ENCODE data around the gene HLA-DRB1.
"Not testable (repeated sequence)": the region's sequence is repeated elsewhere in the genome, so short reads cannot be mapped to it uniquely, and the experiment has no call there.

Gene HLA-DRB1

DNA sequence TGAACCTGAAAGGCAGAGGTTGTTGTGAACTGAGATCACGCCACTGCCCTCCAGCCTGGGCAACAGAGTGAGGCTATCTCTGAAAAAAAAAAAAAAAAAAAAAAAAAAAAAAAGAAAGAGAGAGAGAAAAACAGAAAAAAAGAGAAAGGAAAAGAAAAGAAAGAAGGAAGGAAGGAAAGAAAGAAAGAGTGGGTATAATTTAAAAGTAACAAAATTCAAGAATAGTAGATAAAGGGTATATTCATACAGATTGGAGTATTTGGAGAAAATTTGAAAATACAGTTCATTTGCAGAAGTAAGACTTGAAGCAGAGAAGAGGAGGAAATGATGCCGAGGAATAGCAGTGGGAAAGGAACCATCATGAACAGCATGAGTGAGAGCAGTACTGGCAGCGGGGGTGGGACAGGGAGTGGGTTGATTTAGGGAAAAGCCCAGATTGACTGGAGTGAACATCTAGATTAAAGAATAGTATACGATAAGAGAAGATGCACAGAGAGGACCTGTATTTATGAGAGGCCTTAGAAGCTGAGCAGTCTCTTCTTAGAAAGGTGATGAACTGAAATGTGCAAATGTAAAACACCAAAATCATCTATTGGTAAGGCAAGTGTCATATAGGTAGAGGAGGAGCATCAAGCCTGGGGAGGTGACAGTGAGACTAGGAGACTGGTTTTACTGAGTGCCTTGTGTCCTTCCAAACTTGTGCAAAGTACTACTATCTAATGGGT lies 17.8 kb upstream of the HLA-DRB1 start:
- Histone ChIP-seq H3K4me1 (ENCODE audit: control insufficient read depth, insufficient read depth, low read length) (peaks cover 5% of the 10 kb centered on the region), H3K4me3 (ENCODE audit: low read depth, low read length) (no peak overlapping the region), H3K9me3 (ENCODE audit: control insufficient read depth, insufficient read depth, low read length) (no peaks in the 10 kb centered on the region), H3K36me3 (ENCODE audit: control insufficient read depth, insufficient read depth, low read length) (no peaks in the 10 kb centered on the region), H3K27me3 (ENCODE audit: control insufficient read depth, insufficient read depth, low read length) (no peaks in the 10 kb centered on the region), H3K9ac (ENCODE audit: low read depth, low read length) (no peak overlapping the region)

DNA sequence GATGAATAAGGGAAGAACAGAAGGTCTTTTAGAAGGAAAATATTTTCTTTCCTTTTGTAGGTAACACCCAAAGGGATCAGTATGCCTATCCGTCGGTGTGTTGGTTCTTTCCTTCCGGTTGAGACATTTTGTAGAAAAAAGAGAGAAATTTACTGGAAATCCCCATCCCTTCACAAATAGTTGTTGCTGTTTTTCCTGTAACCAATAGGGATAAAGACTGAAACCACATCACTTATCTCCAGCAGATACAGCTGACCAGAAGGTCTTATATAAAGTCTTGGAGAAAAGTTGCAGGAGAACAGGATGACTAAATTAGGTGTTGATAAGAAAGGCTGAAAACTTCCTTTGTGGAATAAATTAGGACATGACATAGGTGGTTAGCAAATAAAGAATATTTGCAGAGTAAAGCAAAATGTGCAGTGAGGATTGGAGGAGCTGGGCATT lies 14.8 kb upstream of the HLA-DRB1 start:
- no peaks in the 10 kb centered on the region for H3K9me3 ChIP-seq (ENCODE audit: control insufficient read depth, insufficient read depth, low read length)
- no peak overlapping the region for H3K9ac ChIP-seq (ENCODE audit: low read depth, low read length)
- peaks cover 2% of the 10 kb centered on the region for H3K4me1 ChIP-seq (ENCODE audit: control insufficient read depth, insufficient read depth, low read length)
- no peak overlapping the region for H3K4me3 ChIP-seq (ENCODE audit: low read depth, low read length)
- no peaks in the 10 kb centered on the region for H3K27me3 ChIP-seq (ENCODE audit: control insufficient read depth, insufficient read depth, low read length)
- no peaks in the 10 kb centered on the region for H3K36me3 ChIP-seq (ENCODE audit: control insufficient read depth, insufficient read depth, low read length)

DNA sequence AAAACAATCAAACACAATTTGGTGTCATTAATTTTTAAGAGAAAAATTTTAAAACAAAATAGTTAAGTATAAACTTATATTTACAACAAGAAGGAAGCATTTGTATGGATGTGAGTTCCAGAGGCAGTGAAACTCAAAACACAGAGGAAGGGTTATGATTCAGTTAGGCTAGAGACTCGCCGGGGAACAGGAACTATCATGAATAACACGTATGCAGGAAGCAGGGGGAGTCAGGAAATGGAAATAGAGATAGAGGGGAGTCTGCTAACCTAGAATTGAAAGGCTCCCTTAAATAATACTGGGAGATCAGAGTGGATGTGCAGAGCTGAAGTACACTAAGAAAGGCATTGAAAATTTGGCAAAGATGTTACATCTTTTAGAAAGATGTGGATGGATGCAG lies 14.2 kb upstream of the HLA-DRB1 start:
- no peak overlapping the region for H3K4me3 ChIP-seq (ENCODE audit: low read depth, low read length)
- H3K4me1 ChIP-seq (ENCODE audit: control insufficient read depth, insufficient read depth, low read length): no peaks in the 10 kb centered on the region
- no peaks in the 10 kb centered on the region for H3K36me3 ChIP-seq (ENCODE audit: control insufficient read depth, insufficient read depth, low read length)
- no peak overlapping the region for H3K9ac ChIP-seq (ENCODE audit: low read depth, low read length)
- no peaks in the 10 kb centered on the region for H3K27me3 ChIP-seq (ENCODE audit: control insufficient read depth, insufficient read depth, low read length)
- H3K9me3 ChIP-seq (ENCODE audit: control insufficient read depth, insufficient read depth, low read length): no peaks in the 10 kb centered on the region

DNA sequence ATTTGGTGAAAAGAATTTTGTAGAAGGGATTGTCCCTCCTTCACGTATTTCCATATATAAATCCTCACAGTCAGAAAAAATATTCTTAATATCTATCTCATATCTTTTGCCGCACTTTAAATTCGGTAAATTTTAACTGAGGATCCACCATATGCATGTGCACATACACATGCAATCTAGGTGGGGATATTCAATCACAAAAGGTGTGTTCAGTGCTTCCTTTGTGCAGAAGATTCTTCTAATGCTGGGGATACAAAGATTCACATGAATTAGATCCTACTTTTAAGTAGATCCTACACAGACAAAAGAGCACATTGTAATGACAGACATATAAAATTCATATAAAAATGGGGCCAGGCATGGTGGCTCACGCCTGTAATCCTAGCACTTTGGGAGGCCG lies 13.6 kb upstream of the HLA-DRB1 start:
- Histone ChIP-seq H3K4me3 (ENCODE audit: low read depth, low read length) (no peak overlapping the region), H3K27me3 (ENCODE audit: control insufficient read depth, insufficient read depth, low read length) (no peaks in the 10 kb centered on the region), H3K9ac (ENCODE audit: low read depth, low read length) (no peak overlapping the region), H3K9me3 (ENCODE audit: control insufficient read depth, insufficient read depth, low read length) (no peaks in the 10 kb centered on the region), H3K36me3 (ENCODE audit: control insufficient read depth, insufficient read depth, low read length) (no peaks in the 10 kb centered on the region), H3K4me1 (ENCODE audit: control insufficient read depth, insufficient read depth, low read length) (no peaks in the 10 kb centered on the region)

DNA sequence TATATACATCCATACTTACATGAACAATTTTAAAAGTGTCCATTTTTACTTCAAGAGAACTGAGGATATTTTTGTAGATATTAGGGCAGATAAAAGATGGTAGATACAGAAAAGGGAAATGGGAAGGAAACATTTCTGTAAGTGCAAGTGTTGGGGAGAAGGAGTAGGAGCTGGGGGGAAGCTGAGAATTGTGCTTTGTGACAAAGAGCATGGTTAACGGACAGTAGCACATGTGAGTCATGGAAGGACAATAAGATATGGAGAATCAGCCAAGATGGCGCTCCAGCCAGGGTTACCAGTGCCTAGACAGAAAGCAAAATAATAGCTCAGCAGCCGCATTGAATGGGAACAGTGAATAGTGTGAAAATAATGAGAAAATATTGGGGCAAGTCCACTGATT lies 12.7 kb upstream of the HLA-DRB1 start:
- Histone ChIP-seq H3K9ac (ENCODE audit: low read depth, low read length) (no peak overlapping the region), H3K9me3 (ENCODE audit: control insufficient read depth, insufficient read depth, low read length) (no peaks in the 10 kb centered on the region), H3K27me3 (ENCODE audit: control insufficient read depth, insufficient read depth, low read length) (no peaks in the 10 kb centered on the region), H3K36me3 (ENCODE audit: control insufficient read depth, insufficient read depth, low read length) (no peaks in the 10 kb centered on the region), H3K4me1 (ENCODE audit: control insufficient read depth, insufficient read depth, low read length) (no peaks in the 10 kb centered on the region), H3K4me3 (ENCODE audit: low read depth, low read length) (no peak overlapping the region)

DNA sequence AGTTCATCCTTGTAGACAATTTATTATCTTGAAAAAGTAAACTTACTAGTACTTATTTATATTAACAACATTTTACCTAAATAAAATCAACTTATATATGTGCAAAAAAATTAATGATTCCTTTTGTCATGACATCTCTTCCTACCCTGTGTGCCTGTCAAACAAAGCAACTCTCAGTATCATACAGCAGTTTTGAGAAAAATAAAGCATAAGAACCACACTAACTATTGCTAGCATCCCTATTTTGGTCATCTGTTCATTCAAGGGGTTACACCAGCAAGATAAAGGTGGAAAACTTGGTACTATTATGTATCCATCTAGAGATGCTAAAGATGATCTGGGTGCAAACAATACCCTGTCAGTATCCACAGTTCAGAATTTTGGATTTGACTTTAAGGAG lies 7.4 kb upstream of the HLA-DRB1 start:
- Histone ChIP-seq H3K4me3 (ENCODE audit: low read depth, low read length) (no peak overlapping the region), H3K27me3 (ENCODE audit: control insufficient read depth, insufficient read depth, low read length) (no peaks in the 10 kb centered on the region), H3K9ac (ENCODE audit: low read depth, low read length) (no peak overlapping the region), H3K9me3 (ENCODE audit: control insufficient read depth, insufficient read depth, low read length) (no peaks in the 10 kb centered on the region), H3K36me3 (ENCODE audit: control insufficient read depth, insufficient read depth, low read length) (no peaks in the 10 kb centered on the region), H3K4me1 (ENCODE audit: control insufficient read depth, insufficient read depth, low read length) (no peaks in the 10 kb centered on the region)

DNA sequence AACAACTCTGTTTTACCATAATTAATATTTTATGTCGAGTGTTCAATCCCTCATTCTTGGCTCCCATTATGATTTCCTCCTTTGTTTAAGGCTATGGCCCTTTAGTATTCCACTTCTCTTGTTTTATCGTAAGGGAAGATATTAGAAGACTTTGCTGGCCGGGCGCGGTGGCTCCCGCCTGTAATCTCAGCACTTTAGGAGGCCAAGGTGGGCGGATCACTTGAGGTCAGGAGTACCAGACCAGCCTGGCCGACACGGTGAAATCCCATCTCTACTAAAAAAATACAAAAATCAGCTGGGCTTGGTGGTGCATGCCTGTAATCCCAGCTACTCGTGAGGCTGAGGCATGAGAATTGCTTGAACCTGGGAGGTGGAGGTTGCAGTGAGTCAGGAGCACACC lies 1.1 kb upstream of the HLA-DRB1 start:
- H3K9ac ChIP-seq (ENCODE audit: low read depth, low read length); H3K4me1 ChIP-seq (ENCODE audit: control insufficient read depth, insufficient read depth, low read length); H3K36me3 ChIP-seq (ENCODE audit: control insufficient read depth, insufficient read depth, low read length); H3K4me3 ChIP-seq (ENCODE audit: low read depth, low read length); H3K27me3 ChIP-seq (ENCODE audit: control insufficient read depth, insufficient read depth, low read length); H3K9me3 ChIP-seq (ENCODE audit: control insufficient read depth, insufficient read depth, low read length): not testable (repeated sequence)

DNA sequence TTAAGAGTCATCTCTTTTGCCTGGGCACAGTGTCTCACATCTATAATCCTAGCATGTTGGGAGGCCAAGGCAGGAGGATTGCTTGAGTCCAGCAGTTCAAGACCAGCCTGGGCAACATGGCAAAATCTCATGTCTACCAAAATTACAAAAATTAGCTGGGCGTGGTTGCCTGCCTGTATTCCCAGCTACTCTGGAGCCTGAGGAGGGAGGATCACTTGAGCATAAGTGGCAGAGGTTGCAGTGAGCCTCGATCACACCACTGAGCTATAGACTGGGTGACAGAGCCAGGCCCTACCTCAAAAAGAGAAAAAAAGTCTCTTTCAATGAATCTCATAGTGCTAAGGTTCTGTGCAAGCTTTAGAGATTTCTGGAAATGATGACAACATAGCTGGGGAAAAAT lies 1.5 kb downstream of the HLA-DRB1 start:
- Histone ChIP-seq H3K27me3 (ENCODE audit: control insufficient read depth, insufficient read depth, low read length) (peaks cover 6% of the 10 kb centered on the region), H3K4me3 (ENCODE audit: low read depth, low read length) (no peak overlapping the region), H3K36me3 (ENCODE audit: control insufficient read depth, insufficient read depth, low read length) (no peaks in the 10 kb centered on the region), H3K9me3 (ENCODE audit: control insufficient read depth, insufficient read depth, low read length) (no peaks in the 10 kb centered on the region), H3K4me1 (ENCODE audit: control insufficient read depth, insufficient read depth, low read length) (no peaks in the 10 kb centered on the region), H3K9ac (ENCODE audit: low read depth, low read length) (no peak overlapping the region)

DNA sequence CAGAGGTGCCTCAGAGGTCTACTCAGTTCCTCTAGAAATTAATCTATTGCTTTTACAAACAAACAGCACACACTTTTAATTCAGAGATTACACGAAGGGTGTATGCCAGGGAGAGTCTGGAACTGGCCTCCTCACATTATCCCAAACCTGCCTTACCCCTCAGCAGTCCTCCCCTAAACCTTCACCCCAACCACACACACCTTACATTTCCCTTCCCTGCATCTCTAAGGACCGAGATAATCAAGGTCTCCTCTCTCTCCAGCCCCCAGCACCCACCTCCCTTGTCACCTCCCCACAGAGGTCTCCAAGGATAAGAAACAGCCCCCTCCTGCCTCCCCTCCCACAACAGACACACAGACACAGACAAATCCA lies 6.1 kb downstream of the HLA-DRB1 start:
- Histone ChIP-seq H3K36me3 (ENCODE audit: control insufficient read depth, insufficient read depth, low read length) (no peaks in the 10 kb centered on the region), H3K4me1 (ENCODE audit: control insufficient read depth, insufficient read depth, low read length) (no peaks in the 10 kb centered on the region), H3K4me3 (ENCODE audit: low read depth, low read length) (peak overlapping the region; percentile 58), H3K9ac (ENCODE audit: low read depth, low read length) (no peak overlapping the region), H3K27me3 (ENCODE audit: control insufficient read depth, insufficient read depth, low read length) (peaks cover 6% of the 10 kb centered on the region), H3K9me3 (ENCODE audit: control insufficient read depth, insufficient read depth, low read length) (no peaks in the 10 kb centered on the region)

DNA sequence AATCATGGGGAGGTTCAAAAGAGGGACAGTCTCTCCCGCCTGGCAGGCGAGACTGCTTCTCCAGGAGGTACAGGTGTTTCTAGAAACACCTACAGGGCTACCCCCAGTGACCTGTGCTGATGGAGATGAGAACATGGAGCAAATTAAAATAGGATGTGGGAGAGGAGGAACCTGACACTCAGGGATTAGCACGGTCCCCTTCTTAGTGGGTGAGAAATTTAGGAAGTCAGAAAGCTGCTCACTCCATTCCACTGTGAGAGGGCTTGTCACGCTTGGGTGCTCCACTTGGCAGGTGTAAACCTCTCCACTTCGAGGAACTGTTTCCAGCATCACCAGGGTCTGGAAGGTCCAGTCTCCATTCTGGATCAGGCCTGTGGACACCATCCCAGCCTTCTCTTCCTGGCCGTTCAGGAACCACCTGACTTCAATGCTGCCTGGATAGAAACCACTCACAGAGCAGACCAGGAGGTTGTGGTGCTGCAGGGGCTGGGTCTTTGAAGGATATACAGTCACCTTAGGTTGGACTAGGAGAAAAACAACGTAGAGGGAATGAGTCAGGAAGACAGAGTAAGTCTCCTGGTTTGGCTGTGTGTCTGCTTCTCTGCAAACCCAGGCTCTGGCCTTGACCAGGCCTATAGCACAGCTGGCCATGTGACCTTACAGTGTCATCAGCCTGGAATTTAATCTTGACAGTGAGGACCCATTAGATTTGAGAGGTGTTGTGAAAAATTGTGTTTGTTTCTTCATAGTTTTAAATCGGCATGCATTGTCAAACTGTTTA lies 8.1 kb downstream of the HLA-DRB1 start:
- no peak overlapping the region for H3K4me3 ChIP-seq (ENCODE audit: low read depth, low read length)
- H3K36me3 ChIP-seq (ENCODE audit: control insufficient read depth, insufficient read depth, low read length): no peaks in the 10 kb centered on the region
- H3K4me1 ChIP-seq (ENCODE audit: control insufficient read depth, insufficient read depth, low read length): no peaks in the 10 kb centered on the region

DNA sequence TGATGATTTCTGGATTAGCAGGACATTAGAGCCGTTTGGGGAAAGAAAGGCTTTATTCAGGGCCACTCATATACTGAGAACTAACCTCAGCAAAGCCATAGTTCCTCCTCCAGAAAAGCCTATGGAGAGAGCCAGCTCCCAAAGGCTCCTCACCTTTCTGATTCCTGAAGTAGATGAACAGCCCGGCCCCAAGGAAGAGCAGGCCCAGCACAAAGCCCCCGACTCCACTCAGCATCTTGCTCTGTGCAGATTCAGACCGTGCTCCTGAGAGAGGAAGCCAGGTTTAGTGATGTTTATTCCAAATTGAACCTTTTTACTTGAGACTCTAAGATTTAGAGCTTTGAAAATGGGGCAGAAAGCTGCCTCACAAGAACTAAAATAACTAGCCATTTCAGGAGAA lies 9.1 kb downstream of the HLA-DRB1 start:
- Histone ChIP-seq H3K9ac (ENCODE audit: low read depth, low read length) (no peak overlapping the region), H3K36me3 (ENCODE audit: control insufficient read depth, insufficient read depth, low read length) (no peaks in the 10 kb centered on the region), H3K9me3 (ENCODE audit: control insufficient read depth, insufficient read depth, low read length) (no peaks in the 10 kb centered on the region)

More for the DNA sequence above, 8.1 kb downstream of the HLA-DRB1 start:
- Histone ChIP-seq H3K9ac (ENCODE audit: low read depth, low read length) (no peak overlapping the region), H3K27me3 (ENCODE audit: control insufficient read depth, insufficient read depth, low read length) (peaks cover 6% of the 10 kb centered on the region), H3K9me3 (ENCODE audit: control insufficient read depth, insufficient read depth, low read length) (no peaks in the 10 kb centered on the region)

DNA sequence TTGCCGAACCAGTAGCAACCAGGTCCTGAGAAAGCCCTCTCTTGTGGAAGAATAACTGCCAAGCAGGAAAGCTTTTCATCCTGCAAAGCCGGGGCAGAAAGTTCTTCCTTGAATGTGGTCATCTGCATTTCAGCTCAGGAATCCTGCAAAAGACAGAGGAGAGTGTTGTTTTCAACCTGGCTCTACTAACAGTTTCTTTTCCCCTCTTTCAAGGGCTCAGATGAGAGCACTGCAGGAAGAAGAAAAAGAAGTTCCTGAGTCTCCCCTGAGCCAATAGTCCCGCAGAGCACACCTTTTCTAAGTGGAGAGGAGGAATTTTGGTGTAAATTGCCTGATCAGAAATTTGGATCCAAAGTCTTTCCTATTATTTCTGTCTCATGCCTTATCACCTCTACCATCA lies 10.7 kb downstream of the HLA-DRB1 start:
- Histone ChIP-seq H3K36me3 (ENCODE audit: control insufficient read depth, insufficient read depth, low read length) (no peaks in the 10 kb centered on the region), H3K9me3 (ENCODE audit: control insufficient read depth, insufficient read depth, low read length) (no peaks in the 10 kb centered on the region), H3K27me3 (ENCODE audit: control insufficient read depth, insufficient read depth, low read length) (no peaks in the 10 kb centered on the region), H3K4me1 (ENCODE audit: control insufficient read depth, insufficient read depth, low read length) (no peaks in the 10 kb centered on the region), H3K4me3 (ENCODE audit: low read depth, low read length) (no peak overlapping the region), H3K9ac (ENCODE audit: low read depth, low read length) (no peak overlapping the region)

More for the DNA sequence above, 9.1 kb downstream of the HLA-DRB1 start:
- Histone ChIP-seq H3K4me1 (ENCODE audit: control insufficient read depth, insufficient read depth, low read length) (no peaks in the 10 kb centered on the region), H3K27me3 (ENCODE audit: control insufficient read depth, insufficient read depth, low read length) (peaks cover 6% of the 10 kb centered on the region), H3K4me3 (ENCODE audit: low read depth, low read length) (no peak overlapping the region)

Measured in iPS-15b (cell line).